HepG2 (cell line): Measurements from ENCODE around the gene LRP1-AS. TPM values are rescaled to one million over a fixed set of nuclear protein-coding genes. Genes with fewer than 3 reads are reported as not detected.

Experiments
- ATAC-seq: fragments of 200-7000 bp; cut with Tn5 transposase; 3 replicates; pipeline ENCODE4 v1.9.1; 2020; ENCODE audit warnings: mild to moderate bottlenecking, moderate library complexity
- BruUV-seq: library from RNA; stranded (reverse); fragments of 400-500 nt; replicated peaks from 2 replicates; lab custom pipeline; 2021; lab: Mats Ljungman, UMichigan
- CTCF ChIA-PET: fragments of 300-600 bp; formaldehyde crosslinking; extraction: SDS; loops from one replicate; lab custom pipeline; 2021; ENCODE audit warnings: low total read pairs, inconsistent platforms, low intra/inter-chr PET ratio; lab: Yijun Ruan, JAX
- POLR2A ChIA-PET: fragments of 350-600 bp; sonication (Branson Sonifier 250); formaldehyde crosslinking; loops from one replicate; lab custom pipeline; 2020; ENCODE audit warnings: antibody characterized with exemption, inconsistent platforms; lab: Yijun Ruan, JAX
- DNase-seq: peaks from one replicate; pipeline ENCODE4 v3.0.0-alpha.2; 2015; ENCODE audit warnings: low spot score
- FAIRE-seq: peaks from 3 replicates; lab custom pipeline; 2011; peaks lifted over from hg19 to GRCh38; lab: Jason Lieb, UNC
- H2AFZ ChIP-seq: one replicate; pipeline ENCODE4 v1.6.1; 2011; ENCODE audit warnings: low read length, inconsistent platforms
- H3K27ac ChIP-seq: fragments of 300-600 bp; 3 replicates; pipeline ENCODE4 v1.8.0; 2011; ENCODE audit warnings: mixed run types, mild to moderate bottlenecking, mixed read lengths, low read length, inconsistent platforms; ENCODE audit not compliant: insufficient read depth; ENCODE audit errors: extremely low read length
- H3K27me3 ChIP-seq, 2 experiments: fragments of 200-600 bp in 1 of 2; 2 replicates in 1 of 2; 3 replicates in 1 of 2; pipeline versions ENCODE4 v1.6.0 to v1.8.0; 2011; ENCODE audit warnings: low read length in 2 of 2, mild to moderate bottlenecking in 2 of 2, moderate library complexity in 2 of 2, inconsistent platforms in 1 of 2; ENCODE audit not compliant: insufficient read depth in 2 of 2, control insufficient read depth in 1 of 2
- H3K36me3 ChIP-seq, 2 experiments: fragments of 200-600 bp in 1 of 2; replicated peaks in 1 of 2; 2 replicates in 1 of 2; 3 replicates in 1 of 2; pipeline versions ENCODE4 v1.5.1 to v1.8.0; 2011; ENCODE audit warnings: low read length in 2 of 2, inconsistent platforms in 1 of 2; ENCODE audit not compliant: insufficient read depth in 2 of 2, control insufficient read depth in 1 of 2
- H3K4me1 ChIP-seq: 2 replicates; pipeline ENCODE4 v1.5.1; 2012; ENCODE audit warnings: low read length, inconsistent platforms; ENCODE audit not compliant: insufficient read depth
- H3K4me2 ChIP-seq: 2 replicates; pipeline ENCODE4 v1.6.0; 2011; ENCODE audit warnings: low read depth, low read length, inconsistent platforms
- H3K4me3 ChIP-seq, 3 experiments: fragments of 200-600 bp in 1 of 3; sonication (generic), shearing (Covaris generic) in 1 of 3; replicated peaks in 1 of 3; 2 replicates each; pipeline ENCODE4 v1.5.1; 2011 to 2016; ENCODE audit warnings: low read length in 3 of 3, inconsistent platforms in 2 of 3, low read depth in 2 of 3, mild to moderate bottlenecking in 2 of 3, control low read depth in 1 of 3, mixed read lengths in 1 of 3; ENCODE audit not compliant: insufficient read depth in 1 of 3
- H3K79me2 ChIP-seq: one replicate; pipeline ENCODE4 v1.6.1; 2011; ENCODE audit warnings: low read length, inconsistent platforms; ENCODE audit not compliant: insufficient read depth
- H3K9ac ChIP-seq: 2 replicates; pipeline ENCODE4 v1.6.0; 2011; ENCODE audit warnings: mild to moderate bottlenecking, low read depth, low read length, inconsistent platforms; ENCODE audit not compliant: insufficient read depth
- H3K9me3 ChIP-seq: 2 replicates; pipeline ENCODE4 v1.5.1; 2012; ENCODE audit warnings: mild to moderate bottlenecking, low read length
- H4K20me1 ChIP-seq: 2 replicates; pipeline ENCODE4 v1.6.0; 2011; ENCODE audit warnings: inconsistent platforms, mild to moderate bottlenecking, low read length, moderate library complexity; ENCODE audit not compliant: insufficient read depth
- CSRNP1 ChIP-seq: sonication (generic); formaldehyde crosslinking; IDR thresholded peaks from 2 replicates; pipeline ENCODE4 v1.8.1; 2023; ENCODE audit warnings: mild to moderate bottlenecking, missing genetic modification reagents
- HIVEP1 ChIP-seq: sonication (generic); formaldehyde crosslinking; IDR thresholded peaks from 2 replicates; pipeline ENCODE4 v1.4.0; 2020; ENCODE audit warnings: mild to moderate bottlenecking, missing genetic modification reagents
- HNRNPLL ChIP-seq: fragments of 200-400 bp; formaldehyde crosslinking; IDR thresholded peaks from 2 replicates; pipeline ENCODE4 v1.6.1; 2017; ENCODE audit warnings: mild to moderate bottlenecking, low read depth, low read length; ENCODE audit not compliant: poor library complexity, severe bottlenecking
- KDM5B ChIP-seq: sonication (generic); formaldehyde crosslinking; IDR thresholded peaks from 2 replicates; pipeline ENCODE4 v1.4.0; 2020; ENCODE audit warnings: missing genetic modification reagents, mild to moderate bottlenecking, borderline replicate concordance
- MAF1 ChIP-seq: sonication (generic); formaldehyde crosslinking; IDR thresholded peaks from 2 replicates; pipeline ENCODE4 v1.5.0; 2020; ENCODE audit warnings: missing genetic modification reagents, borderline replicate concordance
- POGK ChIP-seq: sonication (generic); formaldehyde crosslinking; conservative IDR thresholded peaks from 2 replicates; pipeline ENCODE4 v1.8.0; 2022; ENCODE audit warnings: mild to moderate bottlenecking, moderate library complexity, missing genetic modification reagents
- POLR2G ChIP-seq: fragments of 200-400 bp; formaldehyde crosslinking; IDR thresholded peaks from 2 replicates; pipeline ENCODE4 v1.6.1; 2018; ENCODE audit warnings: mild to moderate bottlenecking, low read depth, low read length, moderate library complexity
- RAD21 ChIP-seq: fragments of 450-650 bp; formaldehyde crosslinking; IDR thresholded peaks from 2 replicates; pipeline ENCODE4 v1.5.0; 2020; ENCODE audit warnings: mild to moderate bottlenecking
- SMAD1 ChIP-seq: sonication (generic); formaldehyde crosslinking; IDR thresholded peaks from 2 replicates; pipeline ENCODE4 v1.4.0; 2020; ENCODE audit warnings: missing genetic modification reagents, low read depth, mild to moderate bottlenecking, borderline replicate concordance
- SMYD3 ChIP-seq: sonication (generic); formaldehyde crosslinking; IDR thresholded peaks from 2 replicates; pipeline ENCODE4 v1.8.1; 2023; ENCODE audit warnings: mild to moderate bottlenecking, missing genetic modification reagents
- UBTF ChIP-seq: sonication (generic); formaldehyde crosslinking; IDR thresholded peaks from 2 replicates; pipeline ENCODE4 v1.4.0; 2020; ENCODE audit warnings: mild to moderate bottlenecking, missing genetic modification reagents
- ZBTB38 ChIP-seq: sonication (generic); formaldehyde crosslinking; IDR thresholded peaks from 2 replicates; pipeline ENCODE4 v1.5.1; 2020; ENCODE audit warnings: mild to moderate bottlenecking, missing genetic modification reagents
- ZNF263 ChIP-seq: sonication (generic); formaldehyde crosslinking; IDR thresholded peaks from 2 replicates; pipeline ENCODE4 v1.4.0; 2020; ENCODE audit warnings: missing genetic modification reagents
- ZNF724P ChIP-seq: sonication (generic); formaldehyde crosslinking; IDR thresholded peaks from 2 replicates; pipeline ENCODE4 v1.8.0; 2022; ENCODE audit warnings: missing genetic modification reagents, borderline replicate concordance
- ZNF761 ChIP-seq: sonication (generic); formaldehyde crosslinking; conservative IDR thresholded peaks from 2 replicates; pipeline ENCODE4 v1.4.0; 2020; ENCODE audit warnings: mild to moderate bottlenecking, missing genetic modification reagents
- ZNF883 ChIP-seq: sonication (generic); formaldehyde crosslinking; IDR thresholded peaks from 2 replicates; pipeline ENCODE4 v1.5.1; 2020; ENCODE audit warnings: mild to moderate bottlenecking, missing genetic modification reagents; ENCODE audit errors: not compliant biosample characterization
- WGBS: methylation state at CpG from one replicate; pipeline ENCODE4 v1.1.6; 2017; ENCODE audit warnings: low lambda C conversion rate; 5-methylcytosine and 5-hydroxymethylcytosine counted together
- in situ Hi-C: cut with HindIII; loops from 2 replicates; pipeline ENCODE4 v1.10.0; 2017; ENCODE audit warnings: low pct_unique_long_range_greater_than_20kb; ENCODE audit not compliant: extremely low pct_ligation_motif_present
- intact Hi-C: fragments of 100-400 bp; cut with micrococcal nuclease; formaldehyde crosslinking; loops from one replicate; pipeline ENCODE4 v1.10.0; 2022; ENCODE audit not compliant: unreplicated experiment
- polyA plus RNA-seq, 8 experiments: library from polyadenylated mRNA; depleted of rRNA in 3 of 8; stranded (reverse) in 7 of 8; unstranded in 1 of 8; fragments of >200 nt; fragmentation: Illumina TruSeq in 4 of 8; extraction: Trizol in 4 of 8; gene quantifications; 2 replicates each; pipeline versions ENCODE4 v1.2.1 to v1.2.3, GENCODE V29; 2011 to 2016; ENCODE audit warnings: low read depth in 4 of 8, missing spikeins in 1 of 8, mixed read lengths in 1 of 8; ENCODE audit not compliant: insufficient read depth in 1 of 8
- total RNA-seq, 5 experiments: library from RNA; depleted of rRNA; stranded (reverse); fragments of >200 nt; fragmentation: Illumina TruSeq; extraction: Trizol; gene quantifications; 2 replicates each; pipeline ENCODE4 v1.2.3, GENCODE V29; 2016; ENCODE audit warnings: low read depth in 1 of 5

LRP1-AS gene
- total and polyA plus RNA-seq, 2 of the 13 experiments (the other 11 are each of a cell fraction or from before 2014, with no cell fraction given) = 0.20 TPM; not detected in 1

- TF ChIP-seq UBTF (CRISPR knock-in tag) = no peak
- no peak for TF ChIP-seq ZNF761 (CRISPR knock-in tag)
- TF ChIP-seq SMAD1 (CRISPR knock-in tag) = no peak
- TF ChIP-seq ZNF724P (CRISPR knock-in tag) = no peak
- no peak for TF ChIP-seq ZBTB38 (CRISPR knock-in tag)
- TF ChIP-seq ZNF883 (CRISPR knock-in tag) = no peak
- TF ChIP-seq, all 625 proteins: peak for 0
Measured at GRCh38 chr12:57157588-57158173, 10.3 kb upstream of the LRP1-AS start (continued).

GRCh38 chr12:57156701-57157403 lies 9.4 kb upstream of the LRP1-AS start:
- H3K79me2 ChIP-seq = no peaks in the 10 kb centered on the region
- no peak overlapping the region for H3K9ac ChIP-seq
- peaks cover 65 to 81% of the 10 kb centered on the region in 2 experiments for H3K36me3 ChIP-seq
- no peak overlapping the region for H3K4me3 ChIP-seq
- BruUV-seq = no TSS peak
- in situ Hi-C loops = no loop called here
- DNase-seq (no peak), ATAC-seq (no peak), FAIRE-seq (no peak)
- no peaks in the 10 kb centered on the region for H3K27me3 ChIP-seq
- H2AFZ ChIP-seq = no peak overlapping the region
- H3K9me3 ChIP-seq = no peaks in the 10 kb centered on the region
- no peak overlapping the region for H3K27ac ChIP-seq
- no peak overlapping the region for H3K4me2 ChIP-seq
- 98% methylated on average over 16 of the region's 16 CpGs for WGBS
- peaks cover 38% of the 10 kb centered on the region for H3K4me1 ChIP-seq
- no peaks in the 10 kb centered on the region; the same call in 1 of the 2 replicates for H4K20me1 ChIP-seq
- ChIA-PET POLR2A (interaction anchor here (2.9 to 3.0 kb wide), 2 partner anchors 8 to 29 kb away, joined by 11 to 15 read pairs; partner anchors contain the start of gene LRP1), CTCF (no interaction called here)
- intact Hi-C loops = no loop called here
- TF ChIP-seq RAD21 (CRISPR knock-in tag) (no peak), POLR2G (no peak), CSRNP1 (no peak), KDM5B (CRISPR knock-in tag) (no peak), HIVEP1 (CRISPR knock-in tag) (no peak), POGK (no peak), SMYD3 (CRISPR knock-in tag) (no peak), MAF1 (CRISPR knock-in tag) (no peak), ZNF263 (no peak), HNRNPLL (no peak)
